ENCODE measurements around the gene CABP4. TPM values are rescaled to one million over a fixed set of nuclear protein-coding genes. Genes with fewer than 3 reads are reported as not detected.
"Not testable (repeated sequence)": the region's sequence is repeated elsewhere in the genome, so short reads cannot be mapped to it uniquely, and the experiment has no call there.

CABP4 gene
- total RNA-seq, 1 donor = not detected

DNA sequence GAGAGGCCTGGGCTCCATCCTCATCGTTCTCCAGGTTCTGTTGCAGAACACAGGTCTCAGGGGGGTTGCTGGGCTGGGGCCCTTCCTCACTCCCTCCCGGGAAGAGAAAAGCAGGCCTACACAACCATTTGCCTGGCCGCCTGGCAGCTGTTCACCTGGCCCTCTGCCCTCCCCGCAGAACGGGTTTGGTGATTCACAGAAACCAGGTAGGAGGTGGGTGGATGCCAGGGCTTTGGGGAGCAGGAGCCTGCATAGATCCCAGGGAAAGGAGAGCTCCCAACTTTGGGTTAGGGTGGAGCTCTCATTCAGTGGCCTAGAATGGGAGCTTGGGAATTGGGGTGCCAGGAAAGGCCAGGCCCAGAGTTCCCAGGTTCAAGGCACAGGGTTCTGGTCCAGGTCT, 12.9 kb downstream of the CABP4 start:
- peak overlapping the region; percentile 78 for H3K4me3 ChIP-seq (ENCODE audit: low read depth, low read length)
- TF ChIP-seq, protein P1, sequence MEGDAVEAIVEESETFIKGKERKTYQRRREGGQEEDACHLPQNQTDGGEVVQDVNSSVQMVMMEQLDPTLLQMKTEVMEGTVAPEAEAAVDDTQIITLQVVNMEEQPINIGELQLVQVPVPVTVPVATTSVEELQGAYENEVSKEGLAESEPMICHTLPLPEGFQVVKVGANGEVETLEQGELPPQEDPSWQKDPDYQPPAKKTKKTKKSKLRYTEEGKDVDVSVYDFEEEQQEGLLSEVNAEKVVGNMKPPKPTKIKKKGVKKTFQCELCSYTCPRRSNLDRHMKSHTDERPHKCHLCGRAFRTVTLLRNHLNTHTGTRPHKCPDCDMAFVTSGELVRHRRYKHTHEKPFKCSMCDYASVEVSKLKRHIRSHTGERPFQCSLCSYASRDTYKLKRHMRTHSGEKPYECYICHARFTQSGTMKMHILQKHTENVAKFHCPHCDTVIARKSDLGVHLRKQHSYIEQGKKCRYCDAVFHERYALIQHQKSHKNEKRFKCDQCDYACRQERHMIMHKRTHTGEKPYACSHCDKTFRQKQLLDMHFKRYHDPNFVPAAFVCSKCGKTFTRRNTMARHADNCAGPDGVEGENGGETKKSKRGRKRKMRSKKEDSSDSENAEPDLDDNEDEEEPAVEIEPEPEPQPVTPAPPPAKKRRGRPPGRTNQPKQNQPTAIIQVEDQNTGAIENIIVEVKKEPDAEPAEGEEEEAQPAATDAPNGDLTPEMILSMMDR (IDR thresholded peaks at IDR 0.05; ENCODE audit: insufficient read depth, low read length) = no peak
- DNase-seq (ENCODE audit: low read depth) = peak; percentile 14

DNA sequence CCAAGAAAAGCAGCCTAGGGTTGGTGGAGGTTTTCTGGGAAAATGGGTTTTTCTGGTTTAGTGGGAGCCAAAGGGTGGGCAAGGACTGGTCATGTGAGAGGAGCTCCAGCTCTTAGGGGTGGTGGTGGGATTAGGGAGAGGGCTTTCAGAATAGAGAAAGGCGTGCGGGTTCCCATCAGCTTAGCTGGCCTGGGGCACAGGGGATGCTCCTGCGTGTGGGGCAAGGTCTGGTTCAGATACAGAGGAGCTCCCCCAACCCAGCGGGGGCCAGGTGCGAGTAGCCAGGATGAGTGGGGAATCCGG, 13.3 kb downstream of the CABP4 start:
- peak overlapping the region; percentile 78 for H3K4me3 ChIP-seq (ENCODE audit: low read depth, low read length)
- no peak for DNase-seq (ENCODE audit: low read depth)
- TF ChIP-seq, protein P1 (IDR thresholded peaks at IDR 0.05; ENCODE audit: insufficient read depth, low read length) = no peak

DNA sequence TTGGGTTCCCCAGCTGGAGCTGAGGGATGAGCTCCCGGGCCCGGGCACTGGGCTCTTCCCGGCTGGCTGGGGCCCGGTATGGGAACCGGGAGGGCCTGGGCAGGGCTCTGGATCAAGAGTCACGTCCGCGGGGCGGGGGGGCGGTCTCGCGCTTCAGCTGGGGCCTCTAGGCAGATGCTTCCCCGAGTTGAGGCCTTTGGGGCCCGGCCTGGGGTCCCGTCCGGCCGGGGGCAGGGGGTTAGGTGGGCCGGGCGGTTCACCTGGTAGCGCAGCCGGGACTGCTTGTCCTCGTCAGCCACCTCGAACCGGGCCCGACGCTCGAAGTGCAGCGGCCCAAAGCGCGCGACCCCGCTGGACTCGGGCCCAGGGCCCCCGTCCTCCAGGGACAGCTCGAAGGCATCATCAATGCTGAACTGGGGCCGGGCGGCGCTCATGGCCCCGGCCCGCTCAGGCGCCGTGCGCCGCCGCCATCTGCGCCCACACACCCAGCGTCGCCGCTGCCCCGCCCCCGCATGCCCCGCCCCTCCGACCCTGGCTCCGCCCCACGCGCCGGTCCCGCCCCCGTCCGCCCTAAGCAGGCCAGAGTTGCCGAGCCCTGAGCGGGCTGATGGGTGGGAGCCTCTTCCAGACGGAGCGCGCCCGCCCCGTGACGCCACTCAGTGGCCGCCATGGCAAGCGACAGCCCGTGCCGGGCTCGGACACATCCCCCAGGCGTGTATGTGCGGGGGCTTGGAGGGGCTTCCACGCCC, 13.8 kb downstream of the CABP4 start, which contains the start of gene TMEM134:
TSS of gene TMEM134 (minus strand) at position 493 of the 749 bp plus-strand sequence. CDS start at position 434, 59 bp downstream.
- DNase-seq (ENCODE audit: low read depth) = peak; percentile 86
- TF ChIP-seq, protein P1 (IDR thresholded peaks at IDR 0.05; ENCODE audit: insufficient read depth, low read length) = peak; percentile 18
- H3K4me3 ChIP-seq (ENCODE audit: low read depth, low read length) = peak within 1 kb of the TSS; percentile 78

DNA sequence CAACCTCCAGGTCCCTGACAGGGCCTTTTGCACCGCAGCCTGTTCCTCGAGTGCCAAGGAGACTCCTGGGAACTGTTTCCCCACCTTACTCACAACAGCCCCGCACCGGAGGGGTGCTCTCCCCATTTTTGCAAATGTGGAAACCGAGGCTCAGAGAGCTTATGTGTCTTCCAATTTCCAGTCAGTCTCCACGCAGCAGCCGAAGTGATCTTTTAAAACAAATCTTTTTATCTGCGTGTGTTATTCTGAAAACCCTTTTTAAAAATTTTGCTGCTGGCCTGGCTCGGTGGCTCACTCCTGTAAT, 14.3 kb downstream of the CABP4 start:
- peak overlapping the region; percentile 73 for H3K4me3 ChIP-seq (ENCODE audit: low read depth, low read length)
- no peak for DNase-seq (ENCODE audit: low read depth)
- TF ChIP-seq, protein P1 (IDR thresholded peaks at IDR 0.05; ENCODE audit: insufficient read depth, low read length) = no peak

DNA sequence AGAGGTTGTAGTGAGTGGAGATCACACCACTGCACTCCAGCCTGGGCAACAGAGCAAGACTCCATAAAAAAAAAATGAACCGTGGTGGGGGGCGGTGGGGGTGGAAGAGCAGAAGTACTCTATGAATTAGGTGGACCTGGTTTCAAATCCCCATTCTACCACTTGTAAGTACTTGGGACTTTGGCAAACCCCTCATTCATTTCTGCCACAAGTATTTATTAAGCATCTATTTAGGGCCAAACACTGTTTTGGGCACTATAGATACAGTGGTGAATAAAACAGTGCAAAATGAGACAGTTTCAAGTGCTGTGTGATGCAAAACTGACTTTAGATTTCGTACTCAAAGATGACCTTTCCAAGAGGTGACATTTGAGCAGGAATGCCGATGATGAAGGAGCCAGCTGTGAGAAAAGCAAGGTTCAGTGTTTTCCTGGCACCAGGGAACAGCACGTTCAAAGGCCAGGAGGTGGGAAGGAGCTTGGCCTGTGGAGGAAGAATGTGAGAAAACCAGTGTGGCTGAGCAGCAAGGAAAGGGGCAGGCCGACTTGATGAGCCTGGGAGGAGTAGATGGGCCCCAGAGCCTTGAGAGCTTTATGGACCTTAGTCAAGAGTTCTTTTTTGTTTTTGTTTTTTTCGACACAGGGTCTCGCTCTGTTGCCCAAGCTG, 15.3 kb downstream of the CABP4 start:
- no peak overlapping the region for H3K4me3 ChIP-seq (ENCODE audit: low read depth, low read length)
- TF ChIP-seq, protein P1 (IDR thresholded peaks at IDR 0.05; ENCODE audit: insufficient read depth, low read length) = no peak
- no peak for DNase-seq (ENCODE audit: low read depth)

DNA sequence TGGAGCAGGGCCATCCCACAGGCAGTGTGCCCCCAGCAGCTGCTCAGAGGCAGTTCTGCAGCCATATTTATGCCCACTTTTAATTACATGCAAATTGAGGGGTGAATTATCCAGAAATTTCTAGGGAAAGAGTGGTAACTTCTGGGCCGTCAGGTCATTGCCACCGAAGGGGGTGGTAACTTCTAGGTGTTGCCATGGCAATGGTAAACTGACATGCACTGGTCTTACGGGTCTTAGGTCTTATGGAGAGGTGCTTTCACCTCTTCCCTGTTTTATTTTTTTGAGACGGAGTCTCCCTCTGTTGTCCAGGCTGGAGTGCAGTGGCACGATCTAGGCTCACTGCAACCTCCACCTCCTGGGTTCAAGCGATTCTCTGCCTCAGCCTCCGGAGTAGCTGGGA, 17.7 kb downstream of the CABP4 start:
- H3K4me3 ChIP-seq (ENCODE audit: low read depth, low read length) = no peak overlapping the region
- DNase-seq (ENCODE audit: low read depth) = no peak
- TF ChIP-seq, protein P1 (IDR thresholded peaks at IDR 0.05; ENCODE audit: insufficient read depth, low read length) = no peak

DNA sequence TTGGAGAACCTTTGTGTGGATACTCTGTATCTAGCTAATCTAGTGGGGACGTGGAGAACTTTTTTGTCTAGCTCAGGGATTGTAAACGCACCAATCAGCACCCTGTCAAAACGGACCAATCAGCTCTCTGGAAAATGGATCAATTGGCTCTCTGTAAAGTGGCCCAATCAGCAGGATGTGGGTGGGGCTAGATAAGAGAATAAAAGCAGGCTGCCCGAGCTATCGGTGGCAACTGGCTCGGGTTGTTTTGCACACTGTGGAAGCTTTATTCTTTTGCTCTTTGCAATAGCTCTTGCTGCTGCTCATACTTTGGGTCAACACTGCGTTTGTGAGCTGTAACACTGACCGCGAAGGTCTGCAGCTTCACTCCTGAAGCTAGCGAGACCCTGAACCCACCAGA, 21.5 kb downstream of the CABP4 start:
- DNase-seq (ENCODE audit: low read depth) = not testable (repeated sequence)

DNA sequence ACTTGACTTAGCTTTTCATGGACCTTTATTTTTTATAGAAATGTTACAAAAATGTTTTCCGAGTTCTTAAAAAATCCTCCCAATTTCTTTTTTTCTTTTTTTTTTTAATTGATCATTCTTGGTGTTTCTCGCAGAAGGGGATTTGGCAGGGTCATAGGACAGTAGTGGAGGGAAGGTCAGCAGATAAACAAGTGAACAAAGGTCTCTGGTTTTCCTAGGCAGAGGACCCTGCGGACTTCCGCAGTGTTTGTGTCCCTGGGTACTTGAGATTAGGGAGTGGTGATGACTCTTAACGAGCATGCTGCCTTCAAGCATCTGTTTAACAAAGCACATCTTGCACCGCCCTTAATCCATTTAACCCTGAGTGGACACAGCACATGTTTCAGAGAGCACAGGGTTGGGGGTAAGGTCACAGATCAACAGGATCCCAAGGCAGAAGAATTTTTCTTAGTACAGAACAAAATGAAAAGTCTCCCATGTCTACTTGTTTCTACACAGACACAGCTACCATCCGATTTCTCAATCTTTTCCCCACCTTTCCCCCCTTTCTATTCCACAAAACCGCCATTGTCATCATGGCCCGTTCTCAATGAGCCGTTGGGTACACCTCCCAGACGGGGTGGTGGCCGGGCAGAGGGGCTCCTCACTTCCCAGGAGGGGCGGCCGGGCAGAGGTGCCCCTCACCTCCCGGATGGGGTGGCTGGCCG, 22.3 kb downstream of the CABP4 start:
- DNase-seq (ENCODE audit: low read depth); H3K4me3 ChIP-seq (ENCODE audit: low read depth, low read length): not testable (repeated sequence)

More for the DNA sequence above, 21.5 kb downstream of the CABP4 start:
- not testable (repeated sequence) for H3K4me3 ChIP-seq (ENCODE audit: low read depth, low read length)

Measured in fibroblast of the aortic adventitia (primary cell).